GM18505 (cell line): ENCODE measurements around the gene PPP1CB.

Experiments
- ATAC-seq: cut with Tn5 transposase; IDR thresholded peaks from one replicate; pipeline ENCODE4 v1.9.1; 2021; ENCODE audit not compliant: unreplicated experiment
- POLR2A ChIP-seq: IDR thresholded peaks from 4 replicates; pipeline ENCODE4 v1.6.1; 2011; ENCODE audit warnings: borderline replicate concordance; ENCODE audit not compliant: insufficient read depth, insufficient read length; ENCODE audit errors: extremely low read depth

PPP1CB gene

GRCh38 chr2:28751252-28751955 lies at the start of gene PPP1CB:
Gene PPP1CB (plus strand): TSS chr2:28751830. CDS start chr2:28752125, 295 bp downstream.
- peak; percentile 83 for ATAC-seq
- TF ChIP-seq POLR2A = peak; percentile 94

- no peak for TF ChIP-seq POLR2A
- no peak for ATAC-seq
Observed at GRCh38 chr2:28702415-28702861, 49.2 kb upstream of the PPP1CB start.

GRCh38 chr2:28702878-28703277 lies 48.8 kb upstream of the PPP1CB start:
- TF ChIP-seq POLR2A = no peak
- no peak for ATAC-seq

- ATAC-seq = no peak
- TF ChIP-seq POLR2A = no peak
Observed at GRCh38 chr2:28704621-28705020, 47.0 kb upstream of the PPP1CB start.

- ATAC-seq = no peak
- no peak for TF ChIP-seq POLR2A
Observed at GRCh38 chr2:28705751-28706440, 45.7 kb upstream of the PPP1CB start.

GRCh38 chr2:28707592-28707991 lies 44.0 kb upstream of the PPP1CB start:
- TF ChIP-seq POLR2A = no peak
- no peak for ATAC-seq

- no peak for TF ChIP-seq POLR2A
- ATAC-seq = no peak
Observed at GRCh38 chr2:28709101-28709500, 42.5 kb upstream of the PPP1CB start.

GRCh38 chr2:28710545-28710944 lies 41.1 kb upstream of the PPP1CB start:
- no peak for TF ChIP-seq POLR2A
- no peak for ATAC-seq

- no peak for TF ChIP-seq POLR2A
- no peak for ATAC-seq
Observed at GRCh38 chr2:28713577-28714298, 37.9 kb upstream of the PPP1CB start.

GRCh38 chr2:28716265-28716865 lies 35.3 kb upstream of the PPP1CB start:
- no peak for ATAC-seq

GRCh38 chr2:28717339-28717758 lies 34.3 kb upstream of the PPP1CB start:
- no peak for ATAC-seq
- no peak for TF ChIP-seq POLR2A

More at GRCh38 chr2:28716265-28716865, 35.3 kb upstream of the PPP1CB start:
- TF ChIP-seq POLR2A = no peak

GRCh38 chr2:28720345-28720744 lies 31.3 kb upstream of the PPP1CB start:
- no peak for TF ChIP-seq POLR2A
- no peak for ATAC-seq

- ATAC-seq = no peak
- TF ChIP-seq POLR2A = no peak
Observed at GRCh38 chr2:28721601-28722191, 29.9 kb upstream of the PPP1CB start.
